IMR-90 (cell line): Measurements from ENCODE around the gene JAKMIP1. TPM values are rescaled to one million over a fixed set of nuclear protein-coding genes. Genes with fewer than 3 reads are reported as not detected.

Experiments
- ATAC-seq: fragments of 200-7000 bp; cut with Tn5 transposase; 2 replicates; pipeline ENCODE4 v1.9.1; 2020; ENCODE audit warnings: low read depth, mild to moderate bottlenecking, moderate library complexity
- BruUV-seq: library from RNA; stranded (reverse); fragments of 400-500 nt; replicated peaks from 2 replicates; lab custom pipeline; 2021; lab: Mats Ljungman, UMichigan
- CTCF ChIA-PET: fragments of 300-600 bp; formaldehyde crosslinking; extraction: SDS; loops from one replicate; lab custom pipeline; 2021; ENCODE audit warnings: antibody characterized with exemption; lab: Yijun Ruan, JAX
- POLR2A ChIA-PET: fragments of 300-600 bp; sonication (Branson Sonifier 250); formaldehyde crosslinking; loops from one replicate; lab custom pipeline; 2022; ENCODE audit warnings: antibody characterized with exemption; ENCODE audit not compliant: unreplicated experiment; lab: Charles Lee
- DNase-seq: peaks from one replicate; pipeline ENCODE4 v3.0.0; 2013
- H2AFZ ChIP-seq: replicated peaks from 2 replicates; pipeline ENCODE3; 2013; ENCODE audit warnings: low read length, mild to moderate bottlenecking; ENCODE audit not compliant: poor library complexity
- H2AK5ac ChIP-seq: 2 replicates; pipeline ENCODE4 v1.6.1; 2013; ENCODE audit warnings: low read depth, low read length, inconsistent platforms
- H2AK9ac ChIP-seq: replicated peaks from 2 replicates; pipeline ENCODE3; 2013; ENCODE audit warnings: mild to moderate bottlenecking, low read depth, low read length, moderate library complexity; ENCODE audit not compliant: poor library complexity
- H2BK120ac ChIP-seq: 2 replicates; pipeline ENCODE4 v1.6.1; 2013; ENCODE audit warnings: low read depth, low read length, inconsistent platforms
- H2BK15ac ChIP-seq: 3 replicates; pipeline ENCODE4 v1.6.1; 2013; ENCODE audit warnings: low read depth, low read length, inconsistent platforms
- H2BK20ac ChIP-seq: 2 replicates; pipeline ENCODE4 v1.6.1; 2013; ENCODE audit warnings: low read depth, mild to moderate bottlenecking, inconsistent platforms, low read length, moderate library complexity
- H2BK5ac ChIP-seq: 2 replicates; pipeline ENCODE4 v1.6.1; 2013; ENCODE audit warnings: mild to moderate bottlenecking, low read depth, low read length, inconsistent platforms; ENCODE audit not compliant: poor library complexity, severe bottlenecking
- H3K14ac ChIP-seq: replicated peaks from 2 replicates; pipeline ENCODE4 v1.6.1; 2013; ENCODE audit warnings: low read depth, low read length, inconsistent platforms
- H3K18ac ChIP-seq: 2 replicates; pipeline ENCODE4 v1.6.1; 2013; ENCODE audit warnings: low read depth, low read length, control low read depth
- H3K23ac ChIP-seq: 2 replicates; pipeline ENCODE4 v1.6.1; 2013; ENCODE audit warnings: low read depth, low read length, inconsistent platforms
- H3K27ac ChIP-seq: 2 replicates; pipeline ENCODE4 v1.5.1; 2013; ENCODE audit warnings: mild to moderate bottlenecking, control low read depth, low read length; ENCODE audit not compliant: insufficient read depth
- H3K27me3 ChIP-seq: 2 replicates; pipeline ENCODE4 v1.6.1; 2013; ENCODE audit warnings: low read length; ENCODE audit not compliant: control insufficient read depth, insufficient read depth
- H3K36me3 ChIP-seq: 2 replicates; pipeline ENCODE4 v1.6.1; 2013; ENCODE audit warnings: low read length, mixed read lengths; ENCODE audit not compliant: control insufficient read depth, insufficient read depth
- H3K4ac ChIP-seq: 2 replicates; pipeline ENCODE4 v1.6.1; 2013; ENCODE audit warnings: low read depth, low read length, inconsistent platforms
- H3K4me1 ChIP-seq: 2 replicates; pipeline ENCODE4 v1.6.1; 2013; ENCODE audit warnings: low read length, mixed read lengths; ENCODE audit not compliant: control insufficient read depth, insufficient read depth
- H3K4me2 ChIP-seq: 2 replicates; pipeline ENCODE4 v1.6.1; 2013; ENCODE audit warnings: low read depth, mild to moderate bottlenecking, control low read depth, low read length, moderate library complexity
- H3K4me3 ChIP-seq: 2 replicates; pipeline ENCODE4 v1.5.1; 2013; ENCODE audit warnings: low read depth, mild to moderate bottlenecking, control low read depth, low read length, moderate library complexity; ENCODE audit not compliant: insufficient read depth
- H3K56ac ChIP-seq: 2 replicates; pipeline ENCODE4 v1.6.1; 2013; ENCODE audit warnings: low read length, inconsistent platforms; ENCODE audit not compliant: insufficient read depth; ENCODE audit errors: extremely low read depth
- H3K79me1 ChIP-seq, 2 experiments: 2 replicates each; pipeline ENCODE4 v1.6.1; 2013; ENCODE audit warnings: low read length in 2 of 2, inconsistent platforms in 1 of 2, low read depth in 1 of 2
- H3K9ac ChIP-seq: 2 replicates; pipeline ENCODE4 v1.6.1; 2013; ENCODE audit warnings: low read depth, low read length, control low read depth
- H3K9me1 ChIP-seq: 2 replicates; pipeline ENCODE4 v1.6.1; 2013; ENCODE audit warnings: low read length, inconsistent platforms; ENCODE audit not compliant: insufficient read depth
- H3K9me3 ChIP-seq: 2 replicates; pipeline ENCODE4 v1.6.1; 2013; ENCODE audit warnings: low read length; ENCODE audit not compliant: control insufficient read depth, insufficient read depth
- H4K20me1 ChIP-seq: 2 replicates; pipeline ENCODE4 v1.6.1; 2013; ENCODE audit warnings: low read length, inconsistent platforms; ENCODE audit not compliant: insufficient read depth
- H4K5ac ChIP-seq: 2 replicates; pipeline ENCODE4 v1.6.1; 2013; ENCODE audit warnings: mild to moderate bottlenecking, low read depth, low read length, control low read depth
- H4K8ac ChIP-seq, 2 experiments: 2 replicates each; pipeline ENCODE4 v1.6.1; 2013; ENCODE audit warnings: low read depth in 2 of 2, low read length in 2 of 2, control low read depth in 1 of 2, inconsistent platforms in 1 of 2
- H4K91ac ChIP-seq: 2 replicates; pipeline ENCODE4 v1.6.1; 2013; ENCODE audit warnings: low read depth, low read length, inconsistent platforms; ENCODE audit not compliant: insufficient read depth
- CTCF ChIP-seq: conservative IDR thresholded peaks from 2 replicates; pipeline ENCODE4 v1.5.1; 2012; ENCODE audit warnings: mild to moderate bottlenecking, low read depth, low read length, improper control_type of control experiment
- WGBS, 2 experiments: methylation state at CpG; one replicate each; pipeline versions ENCODE4 v1.1.5 to v1.1.7; 2013; ENCODE audit warnings: missing lambda C conversion rate in 2 of 2; ENCODE audit not compliant: insufficient read length in 1 of 2; ENCODE audit errors: extremely low coverage in 2 of 2; 5-methylcytosine and 5-hydroxymethylcytosine counted together
- dilution Hi-C: fragments of 300-500 bp; cut with HindIII; formaldehyde crosslinking; loops from one replicate; pipeline ENCODE4 v1.14.3; 2018; ENCODE audit warnings: low sequenced_read_pairs; ENCODE audit not compliant: unreplicated experiment
- in situ Hi-C: fragments of 300-500 bp; cut with MboI; formaldehyde crosslinking; loops from 3 replicates; pipeline ENCODE4 v1.14.3; 2019; ENCODE audit warnings: low sequenced_read_pairs, inconsistent platforms, mixed read lengths
- intact Hi-C: fragments of 100-400 bp; cut with micrococcal nuclease; formaldehyde crosslinking; loops from 2 replicates; pipeline ENCODE4 v1.10.0; 2022
- polyA plus RNA-seq, 3 experiments: library from polyadenylated mRNA; depleted of rRNA; stranded (reverse); fragments of >200 nt; gene quantifications; 2 replicates each; pipeline ENCODE4 v1.2.3, GENCODE V29; 2012; ENCODE audit warnings: low replicate concordance in 1 of 3
- total RNA-seq: library from RNA; depleted of rRNA; stranded (reverse); fragments of >200 nt; gene quantifications from 2 replicates; pipeline ENCODE4 v1.2.3, GENCODE V29; 2012

The JAKMIP1 gene
- total and polyA plus RNA-seq, 2 of the 4 experiments (the other 2 are of a cell fraction), result not detected

DNA sequence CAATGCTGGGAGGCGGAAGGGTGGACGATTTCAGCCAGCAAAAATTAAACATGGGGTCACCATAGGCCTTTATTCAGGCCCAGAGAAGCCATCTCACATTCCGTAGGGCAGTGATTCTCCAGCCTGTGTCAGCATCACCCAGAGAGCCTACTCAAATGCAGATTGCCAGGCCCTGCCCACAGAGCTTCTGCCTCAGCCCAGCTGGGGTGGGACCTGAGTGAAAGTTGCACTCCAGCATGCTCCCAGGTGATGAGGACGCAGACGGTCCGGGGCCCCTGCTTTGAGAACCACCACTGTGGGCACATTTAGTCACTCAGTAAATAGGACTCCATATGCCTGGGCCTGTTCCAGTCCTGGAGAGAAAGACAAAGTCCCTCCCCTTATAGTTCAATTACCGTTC lies 169.7 kb downstream of the JAKMIP1 start:
- no peaks in the 10 kb centered on the region for H3K36me3 ChIP-seq
- no peak overlapping the region for H4K5ac ChIP-seq
- no peak overlapping the region for H3K4ac ChIP-seq
- no peaks in the 10 kb centered on the region for H4K20me1 ChIP-seq
- no TSS peak for BruUV-seq
- H3K9me1 ChIP-seq, result no peaks in the 10 kb centered on the region
- no peak overlapping the region for H2AK9ac ChIP-seq
- no peak overlapping the region for H3K27ac ChIP-seq
- POLR2A ChIA-PET, result no interaction called here
- CTCF ChIA-PET, result no interaction called here
- in situ Hi-C loops, result loop anchor here (25.0 kb wide), 2 partner anchors 107 to 407 kb away; no protein-coding TSS in a partner anchor
- H3K9ac ChIP-seq, result no peak overlapping the region
- ATAC-seq (no peak), DNase-seq (no peak)
- H2BK15ac ChIP-seq, result no peak overlapping the region
- no peak overlapping the region for H4K91ac ChIP-seq
- no peak overlapping the region for H4K8ac ChIP-seq
- no peak overlapping the region for H2BK120ac ChIP-seq
- H3K18ac ChIP-seq, result no peak overlapping the region
- intact Hi-C loops, result no loop called here
- H3K4me3 ChIP-seq, result no peak overlapping the region
- H2BK5ac ChIP-seq, result no peak overlapping the region
- 79% methylated on average over 3 of the region's 7 CpGs; no CpG with 5 or more reads in 1 of the 2 experiments for WGBS, 2 experiments
- H2AFZ ChIP-seq, result no peak overlapping the region
- no peaks in the 10 kb centered on the region for H3K9me3 ChIP-seq
- no peak for TF ChIP-seq CTCF
- no peaks in the 10 kb centered on the region for H3K79me1 ChIP-seq
- no peak overlapping the region for H3K14ac ChIP-seq
- dilution Hi-C loops, result no loop called here
- no peak overlapping the region for H2AK5ac ChIP-seq
- no peak overlapping the region for H3K56ac ChIP-seq
- no peaks in the 10 kb centered on the region for H3K27me3 ChIP-seq
- H3K23ac ChIP-seq, result no peak overlapping the region
- H3K4me2 ChIP-seq, result no peak overlapping the region
- no peaks in the 10 kb centered on the region for H3K4me1 ChIP-seq
- H2BK20ac ChIP-seq, result no peak overlapping the region
